HEK293 (cell line): ENCODE data around the gene RHBDD2.

ENCODE experiments used
- CTCF ChIP-seq: fragments of 450-650 bp; formaldehyde crosslinking; IDR thresholded peaks from 2 replicates; pipeline ENCODE4 v1.5.1; 2016; ENCODE audit warnings: missing biosample characterization, missing genetic modification characterization
- REST ChIP-seq: fragments of 450-650 bp; formaldehyde crosslinking; IDR thresholded peaks from 2 replicates; pipeline ENCODE4 v1.5.1; 2016; ENCODE audit warnings: missing biosample characterization, missing genetic modification characterization
- ZBTB6 ChIP-seq: fragments of 450-650 bp; formaldehyde crosslinking; IDR thresholded peaks from 2 replicates; pipeline ENCODE4 v1.5.1; 2017; ENCODE audit warnings: missing biosample characterization, missing genetic modification characterization
- ZNF10 ChIP-seq: fragments of 450-650 bp; formaldehyde crosslinking; IDR thresholded peaks from 2 replicates; pipeline ENCODE4 v1.5.1; 2017; ENCODE audit warnings: missing biosample characterization, missing genetic modification characterization
- ZNF175 ChIP-seq: fragments of 450-650 bp; formaldehyde crosslinking; IDR thresholded peaks from 2 replicates; pipeline ENCODE4 v1.5.1; 2016; ENCODE audit warnings: missing biosample characterization, missing genetic modification characterization
- ZNF37A ChIP-seq: fragments of 450-650 bp; IDR thresholded peaks from 2 replicates; pipeline ENCODE4 v1.5.1; 2018; ENCODE audit warnings: missing biosample characterization, missing genetic modification characterization
- ZNF404 ChIP-seq: fragments of 450-650 bp; formaldehyde crosslinking; IDR thresholded peaks from 2 replicates; pipeline ENCODE4 v1.5.1; 2017; ENCODE audit warnings: missing biosample characterization, missing genetic modification characterization
- ZNF513 ChIP-seq: fragments of 450-650 bp; IDR thresholded peaks from 2 replicates; pipeline ENCODE4 v1.5.1; 2018; ENCODE audit warnings: missing biosample characterization, missing genetic modification characterization

- TF ChIP-seq CTCF (tag by site-specific recombination), result no peak
- no peak for TF ChIP-seq ZNF10 (tag by site-specific recombination)
- no peak for TF ChIP-seq ZNF37A
- TF ChIP-seq REST (tag by site-specific recombination), result no peak
- no peak for TF ChIP-seq ZNF175 (tag by site-specific recombination)
- TF ChIP-seq ZNF513 (tag by site-specific recombination), result no peak
- no peak for TF ChIP-seq ZBTB6 (tag by site-specific recombination)
- no peak for TF ChIP-seq ZNF404
These were observed 20.4 kb upstream of the RHBDD2 start for GRCh38 chr7:75858410-75858809.
